ENCODE results near the gene NUMBL. TPM values are rescaled to one million over a fixed set of nuclear protein-coding genes. Genes with fewer than 3 reads are reported as not detected.

The NUMBL gene
- total and polyA plus RNA-seq, 2 of the 8 experiments (the other 6 are each of a cell fraction or from before 2014, with no cell fraction given), result 13.5 to 24.8 TPM

DNA sequence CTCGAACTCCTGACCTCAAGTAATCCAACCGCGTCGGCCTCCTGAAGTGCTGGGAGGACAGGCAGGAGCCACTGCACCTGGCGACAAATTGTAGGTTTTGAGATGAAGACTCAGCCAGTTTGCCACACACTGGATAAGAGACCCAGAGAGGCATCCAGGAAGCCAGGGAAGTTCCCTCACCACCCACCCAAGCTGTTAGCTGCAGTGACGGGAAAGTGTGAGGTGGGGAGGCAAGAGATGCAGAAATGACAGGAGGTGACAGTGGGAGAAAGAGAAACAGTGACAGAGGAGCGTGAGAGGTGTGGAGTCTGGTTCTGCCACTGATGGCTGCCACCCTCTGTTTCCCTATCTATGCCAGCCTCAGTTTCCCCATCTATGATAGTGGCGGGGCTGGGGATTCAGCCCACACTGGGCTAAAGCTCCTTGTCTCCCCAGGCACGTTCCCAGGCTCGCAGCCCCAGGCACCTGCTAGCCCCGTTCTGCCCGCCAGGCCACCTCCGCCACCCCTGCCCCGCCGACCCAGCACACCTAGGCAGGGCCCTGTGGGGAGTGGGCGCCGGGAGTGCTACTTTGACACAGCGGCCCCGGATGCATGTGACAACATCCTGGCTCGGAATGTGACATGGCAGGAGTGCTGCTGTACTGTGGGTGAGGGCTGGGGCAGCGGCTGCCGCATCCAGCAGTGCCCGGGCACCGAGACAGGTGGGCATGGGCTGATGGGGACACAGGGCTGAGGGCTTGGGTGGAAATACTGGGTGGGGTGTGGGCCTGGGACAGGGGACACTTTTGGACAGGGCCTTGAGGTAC lies 68.3 kb downstream of the NUMBL start:
- FAIRE-seq, result no peak
- Histone ChIP-seq H3K79me2 (ENCODE audit: control insufficient read depth in 1 of 2, insufficient read depth in 2 of 2, low read length in 2 of 2) (no peaks in the 10 kb centered on the region), H3K14ac (ENCODE audit: insufficient read length) (no peak overlapping the region), H2BK20ac (ENCODE audit: low read length) (no peak overlapping the region), H3K18ac (ENCODE audit: extremely low read depth, low read length) (no peak overlapping the region), H3K4me1 (replicated peaks in 1 of 4; ENCODE audit: control insufficient read depth in 3 of 4, insufficient read depth in 4 of 4, low read length in 3 of 4) (peaks cover 0 to 18% (median 8%) of the 10 kb centered on the region in 4 experiments; a peak in 6 of 7 replicates), H3K9ac (replicated peaks in 1 of 4; ENCODE audit: extremely low read depth in 1 of 4, low read depth in 3 of 4, low read length in 3 of 4) (no peak overlapping the region), H4K8ac (ENCODE audit: extremely low read depth, insufficient read depth, low read length) (no peak overlapping the region), H3K27me3 (replicated peaks in 1 of 4; ENCODE audit: control insufficient read depth in 3 of 4, extremely low read depth in 1 of 4, insufficient read depth in 3 of 4, low read length in 3 of 4) (no peaks in the 10 kb centered on the region; a peak in 1 of 7 replicates), H3K56ac (replicated peaks; ENCODE audit: insufficient read length, low read depth, low read length) (no peak overlapping the region), H2BK120ac (replicated peaks; ENCODE audit: low read depth, low read length) (no peak overlapping the region), H3K4ac (replicated peaks; ENCODE audit: insufficient read length, low read depth, low read length) (no peak overlapping the region), H2AK5ac (ENCODE audit: low read depth, low read length) (no peak overlapping the region), H3K23ac (ENCODE audit: insufficient read length) (no peak overlapping the region), H2BK12ac (ENCODE audit: low read depth, low read length) (no peak overlapping the region), H4K20me1 (replicated peaks in 1 of 2; ENCODE audit: control insufficient read depth in 1 of 2, insufficient read depth in 2 of 2, low read length in 2 of 2) (peaks cover 0 to 5% of the 10 kb centered on the region in 2 experiments), H2BK15ac (ENCODE audit: low read length) (no peak overlapping the region), H4K91ac (replicated peaks; ENCODE audit: insufficient read length, low read length) (no peak overlapping the region), H4K5ac (ENCODE audit: insufficient read length, low read depth, low read length) (no peak overlapping the region), H3K23me2 (ENCODE audit: low read depth, low read length) (peaks cover 2% of the 10 kb centered on the region; the same call in 1 of the 2 replicates), H3K9me3 (ENCODE audit: insufficient read depth in 2 of 2, low read depth in 1 of 2, low read length in 1 of 2) (no peaks in the 10 kb centered on the region), H3K36me3 (ENCODE audit: control insufficient read depth in 2 of 4, insufficient read depth in 4 of 4, low read length in 3 of 4) (peaks cover 5 to 37% (median 16%) of the 10 kb centered on the region in 4 experiments), H3K27ac (ENCODE audit: low read depth, low read length) (no peak overlapping the region), H2BK5ac (ENCODE audit: low read depth, low read length) (no peak overlapping the region), H3K4me2 (ENCODE audit: insufficient read depth in 1 of 2, low read depth in 2 of 2, low read length in 2 of 2) (no peak overlapping the region; a peak in 1 of 4 replicates), H3K79me1 (ENCODE audit: low read depth, low read length) (no peaks in the 10 kb centered on the region), H3K4me3 (ENCODE audit: extremely low read depth in 1 of 4, insufficient read depth in 2 of 4, low read depth in 3 of 4, low read length in 4 of 4) (no peak overlapping the region), H2AFZ (ENCODE audit: low read length) (no peak overlapping the region)
- no peak for DNase-seq (ENCODE audit: low read depth in 1 of 2, low spot score in 2 of 2)
- WGBS, 2 experiments (ENCODE audit: extremely low coverage in 1 of 2, insufficient coverage in 1 of 2, insufficient read length in 1 of 2, insufficient replicate concordance in 2 of 2, low coverage in 1 of 2, low lambda C conversion rate in 2 of 2, missing lambda C conversion rate in 1 of 2), result 95% methylated on average over 22 of the region's 24 CpGs; no CpG with 5 or more reads in 1 of the 2 experiments
- ChIA-PET CTCF (ENCODE audit: partially characterized antibody) (interaction anchor here (1.3 to 5.3 kb wide), 4 partner anchors 11 to 19 kb away, joined by 4 to 51 read pairs (median 10); no protein-coding TSS in a partner anchor), POLR2A (ENCODE audit: partially characterized antibody) (interaction anchor here (2.1 to 2.2 kb wide), 2 partner anchors 7 to 9 kb away, joined by 6 to 14 read pairs; no protein-coding TSS in a partner anchor)
- TF ChIP-seq CTBP2 (IDR thresholded peaks at IDR 0.05; ENCODE audit: borderline replicate concordance, insufficient read depth, insufficient read length, low read length), result no peak
- TF ChIP-seq SRF (IDR thresholded peaks at IDR 0.05; ENCODE audit: low read depth, low read length), result no peak
- TF ChIP-seq MAFK (IDR thresholded peaks at IDR 0.05; ENCODE audit: low read depth, low read length), result no peak
- TF ChIP-seq TEAD4 (IDR thresholded peaks at IDR 0.05; ENCODE audit: low read depth, low read length), result no peak
- TF ChIP-seq EZH2 (IDR thresholded peaks at IDR 0.05; ENCODE audit: low read depth, low read length, severe bottlenecking), result no peak
- no peak for TF ChIP-seq KDM1A (IDR thresholded peaks at IDR 0.05; ENCODE audit: borderline replicate concordance, low read length)
- no peak for TF ChIP-seq HDAC6 (IDR thresholded peaks at IDR 0.05; ENCODE audit: low read depth, low read length)
- TF ChIP-seq PHF8 (conservative IDR thresholded peaks at IDR 0.05; ENCODE audit: low read depth, low read length), result no peak
- no peak for TF ChIP-seq JUND (IDR thresholded peaks at IDR 0.05; ENCODE audit: low read length)
- no peak for TF ChIP-seq SIN3A (conservative IDR thresholded peaks at IDR 0.05 in 1 of 2, IDR thresholded peaks at IDR 0.05 in 1 of 2; ENCODE audit: low read depth in 1 of 2, low read length in 2 of 2)
- no peak for TF ChIP-seq POU5F1 (IDR thresholded peaks at IDR 0.05; ENCODE audit: low read depth, low read length)
- TF ChIP-seq ZNF274 (IDR thresholded peaks at IDR 0.05; ENCODE audit: borderline replicate concordance, extremely low read depth, low read length), result no peak
